GM21619 (cell line): ENCODE results near the gene TNFRSF6B.
"Not testable (repeated sequence)": the region's sequence is repeated elsewhere in the genome, so short reads cannot be mapped to it uniquely, and the experiment has no call there.

Experiments used
- ATAC-seq: cut with Tn5 transposase; IDR thresholded peaks from one replicate; pipeline ENCODE4 v1.9.1; 2021; ENCODE audit not compliant: unreplicated experiment

The TNFRSF6B gene

GRCh38 chr20:63696628-63697356 lies at the start of gene TNFRSF6B:
Gene TNFRSF6B, plus strand, starts transcription at chr20:63696652. Its CDS starts 116 bp downstream, at chr20:63696768.
- no peak for ATAC-seq

GRCh38 chr20:63648190-63648589 lies 48.3 kb upstream of the TNFRSF6B start:
- no peak for ATAC-seq

- ATAC-seq, result no peak
Measured at GRCh38 chr20:63648895-63649589, 47.4 kb upstream of the TNFRSF6B start.

GRCh38 chr20:63650486-63650885 lies 46.0 kb upstream of the TNFRSF6B start:
- not testable (repeated sequence) for ATAC-seq

- no peak for ATAC-seq
Measured at GRCh38 chr20:63651942-63652191, 44.6 kb upstream of the TNFRSF6B start.

GRCh38 chr20:63652192-63652980 lies 44.1 kb upstream of the TNFRSF6B start:
- ATAC-seq, result no peak

- ATAC-seq, result no peak
Measured at GRCh38 chr20:63653041-63653973, 43.1 kb upstream of the TNFRSF6B start, which contains the start of gene STMN3. Gene STMN3, minus strand, starts transcription at chr20:63653424. Its CDS starts 79 bp downstream, at chr20:63653345.

- ATAC-seq, result no peak
Measured at GRCh38 chr20:63653974-63654668, 42.3 kb upstream of the TNFRSF6B start.

GRCh38 chr20:63655249-63655648 lies 41.2 kb upstream of the TNFRSF6B start:
- no peak for ATAC-seq

- no peak for ATAC-seq
Measured at GRCh38 chr20:63656451-63656850, 40.0 kb upstream of the TNFRSF6B start.

- no peak for ATAC-seq
Measured at GRCh38 chr20:63657260-63657936, 39.1 kb upstream of the TNFRSF6B start.

GRCh38 chr20:63657937-63658748 lies 38.3 kb upstream of the TNFRSF6B start, which contains the start of gene RTEL1:
Gene RTEL1, plus strand, starts transcription at chr20:63658312. Its CDS starts 1,091 bp downstream, at chr20:63659403.
- peak; percentile 78 for ATAC-seq

GRCh38 chr20:63658749-63659187 lies 37.7 kb upstream of the TNFRSF6B start:
- peak; percentile 22 for ATAC-seq

- no peak for ATAC-seq
Measured at GRCh38 chr20:63659370-63659769, 37.1 kb upstream of the TNFRSF6B start.

GRCh38 chr20:63660174-63660573 lies 36.3 kb upstream of the TNFRSF6B start:
- ATAC-seq, result not testable (repeated sequence)

GRCh38 chr20:63660622-63661021 lies 35.8 kb upstream of the TNFRSF6B start:
- no peak for ATAC-seq

- ATAC-seq, result no peak
Measured at GRCh38 chr20:63661108-63661507, 35.3 kb upstream of the TNFRSF6B start.
